ENCODE data around the gene INHBC. TPM values are rescaled to one million over a fixed set of nuclear protein-coding genes. Genes with fewer than 3 reads are reported as not detected.
"Not testable (repeated sequence)": the region's sequence is repeated elsewhere in the genome, so short reads cannot be mapped to it uniquely, and the experiment has no call there.

Gene INHBC
- total and polyA plus RNA-seq, 2 experiments from 2014 or later: 0.21 TPM; not detected in 1

DNA sequence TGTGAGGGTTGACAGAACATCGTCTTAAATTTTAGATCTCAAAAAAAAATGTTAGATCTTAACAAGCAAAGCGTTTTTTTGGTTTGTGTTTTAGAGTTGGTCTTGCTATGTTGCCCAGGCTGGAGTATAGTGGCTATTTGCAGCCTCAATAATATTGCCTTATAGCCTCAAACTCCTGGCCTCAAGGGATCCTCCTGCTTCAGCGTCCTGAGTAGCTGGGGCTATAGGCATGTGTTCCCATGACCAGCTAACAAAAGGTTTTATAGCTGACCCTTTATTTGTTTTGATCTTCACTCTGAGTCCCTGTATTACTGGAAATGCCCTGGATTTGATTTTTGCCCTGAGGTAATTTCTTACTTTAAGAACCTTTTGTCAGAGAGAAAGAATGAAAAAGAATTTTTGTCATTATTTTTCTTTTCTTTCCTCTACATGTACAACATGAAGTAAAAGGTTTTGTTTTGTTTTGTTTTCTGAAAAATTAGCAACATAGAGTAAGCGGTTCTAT, 5.2 kb downstream of the INHBC start:
- no peaks in the 10 kb centered on the region for H3K9me3 ChIP-seq (ENCODE audit: low read depth)
- DNase-seq (ENCODE audit: low read depth in 1 of 2, low spot score in 1 of 2): no peak
- TF ChIP-seq, protein P1, sequence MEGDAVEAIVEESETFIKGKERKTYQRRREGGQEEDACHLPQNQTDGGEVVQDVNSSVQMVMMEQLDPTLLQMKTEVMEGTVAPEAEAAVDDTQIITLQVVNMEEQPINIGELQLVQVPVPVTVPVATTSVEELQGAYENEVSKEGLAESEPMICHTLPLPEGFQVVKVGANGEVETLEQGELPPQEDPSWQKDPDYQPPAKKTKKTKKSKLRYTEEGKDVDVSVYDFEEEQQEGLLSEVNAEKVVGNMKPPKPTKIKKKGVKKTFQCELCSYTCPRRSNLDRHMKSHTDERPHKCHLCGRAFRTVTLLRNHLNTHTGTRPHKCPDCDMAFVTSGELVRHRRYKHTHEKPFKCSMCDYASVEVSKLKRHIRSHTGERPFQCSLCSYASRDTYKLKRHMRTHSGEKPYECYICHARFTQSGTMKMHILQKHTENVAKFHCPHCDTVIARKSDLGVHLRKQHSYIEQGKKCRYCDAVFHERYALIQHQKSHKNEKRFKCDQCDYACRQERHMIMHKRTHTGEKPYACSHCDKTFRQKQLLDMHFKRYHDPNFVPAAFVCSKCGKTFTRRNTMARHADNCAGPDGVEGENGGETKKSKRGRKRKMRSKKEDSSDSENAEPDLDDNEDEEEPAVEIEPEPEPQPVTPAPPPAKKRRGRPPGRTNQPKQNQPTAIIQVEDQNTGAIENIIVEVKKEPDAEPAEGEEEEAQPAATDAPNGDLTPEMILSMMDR (IDR thresholded peaks at IDR 0.05; ENCODE audit: low read depth, low read length): no peak
- no peak overlapping the region for H3K27ac ChIP-seq
- H3K4me3 ChIP-seq: no peak overlapping the region
- H3K4me1 ChIP-seq (ENCODE audit: low read depth): no peaks in the 10 kb centered on the region
- no peaks in the 10 kb centered on the region for H3K27me3 ChIP-seq
- no peaks in the 10 kb centered on the region for H3K36me3 ChIP-seq

DNA sequence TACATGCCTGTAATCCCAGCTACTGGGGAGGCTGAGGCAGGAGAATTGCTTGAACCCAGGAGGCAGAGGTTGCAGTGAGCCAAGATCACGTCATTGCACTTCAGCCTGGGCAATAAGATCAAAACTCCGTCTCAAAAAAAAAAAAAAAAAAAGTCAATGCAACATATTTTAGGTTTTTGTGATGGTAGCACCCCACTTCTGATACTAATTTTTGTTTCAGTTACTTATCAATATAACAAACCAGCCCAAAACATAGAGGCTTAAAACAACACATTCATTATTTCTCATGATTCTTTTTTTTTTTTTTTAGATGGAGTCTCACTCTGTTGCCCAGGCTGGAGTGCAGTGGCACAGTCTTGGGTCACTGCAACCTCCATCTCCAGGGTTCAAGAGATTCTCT, 6.8 kb downstream of the INHBC start:
- H3K36me3 ChIP-seq; DNase-seq (ENCODE audit: low read depth in 1 of 2, low spot score in 1 of 2); H3K27me3 ChIP-seq; H3K4me3 ChIP-seq; H3K4me1 ChIP-seq (ENCODE audit: low read depth); H3K27ac ChIP-seq; H3K9me3 ChIP-seq (ENCODE audit: low read depth): not testable (repeated sequence)

DNA sequence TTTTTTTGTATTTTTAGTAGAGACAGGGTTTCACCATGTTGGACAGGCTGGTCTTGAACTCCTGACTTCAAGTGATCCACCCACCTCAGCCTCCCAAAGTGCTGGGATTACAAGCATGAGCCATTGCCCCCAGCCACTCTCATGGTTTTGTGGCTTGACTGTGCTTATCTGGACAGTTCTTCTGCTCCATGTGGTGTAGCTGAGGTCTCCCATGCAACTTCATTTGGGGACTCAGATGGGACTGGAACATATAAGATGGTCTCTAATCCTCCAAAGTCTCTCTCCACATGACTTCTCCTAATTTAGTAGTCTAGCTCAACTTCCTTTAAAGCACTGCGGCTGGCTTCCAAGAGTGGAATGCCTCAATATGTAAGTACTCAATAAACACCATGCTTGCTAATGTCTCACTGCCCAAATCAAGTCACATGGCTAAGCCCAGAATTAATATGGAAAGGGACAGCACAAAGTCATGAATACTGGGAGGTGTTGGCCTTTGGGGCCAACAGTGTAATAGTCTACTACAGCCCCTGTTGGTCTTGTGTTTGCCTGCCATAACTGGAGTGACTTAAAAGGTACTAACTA, 7.4 kb downstream of the INHBC start:
- no peaks in the 10 kb centered on the region for H3K36me3 ChIP-seq
- no peak for DNase-seq (ENCODE audit: low read depth in 1 of 2, low spot score in 1 of 2)
- H3K9me3 ChIP-seq (ENCODE audit: low read depth): no peaks in the 10 kb centered on the region
- no peaks in the 10 kb centered on the region for H3K4me1 ChIP-seq (ENCODE audit: low read depth)
- TF ChIP-seq, protein P1 (IDR thresholded peaks at IDR 0.05; ENCODE audit: low read depth, low read length): no peak
- no peaks in the 10 kb centered on the region for H3K27me3 ChIP-seq
- H3K4me3 ChIP-seq: no peak overlapping the region
- no peak overlapping the region for H3K27ac ChIP-seq

DNA sequence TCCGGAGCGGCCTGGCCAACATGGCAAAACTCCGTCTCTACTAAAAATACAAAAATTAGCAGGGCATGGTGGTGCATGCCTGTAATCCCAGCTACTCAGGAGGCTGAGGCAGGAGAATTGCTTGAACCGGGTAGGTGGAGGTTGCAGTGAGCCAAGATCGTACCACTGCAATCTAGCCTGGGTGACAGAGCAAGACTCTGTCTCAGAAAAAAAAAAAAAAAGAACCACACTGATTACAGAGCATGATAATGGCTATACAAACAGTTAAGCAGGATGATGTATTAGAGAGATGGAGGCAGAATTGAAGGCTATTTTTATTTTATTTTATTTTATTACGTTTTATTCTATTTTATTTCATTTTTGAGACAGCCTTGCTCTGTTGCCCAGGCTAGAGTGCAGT, 9.8 kb downstream of the INHBC start:
- H3K27ac ChIP-seq; H3K36me3 ChIP-seq; H3K27me3 ChIP-seq; H3K4me3 ChIP-seq; H3K9me3 ChIP-seq (ENCODE audit: low read depth); H3K4me1 ChIP-seq (ENCODE audit: low read depth); DNase-seq (ENCODE audit: low read depth in 1 of 2, low spot score in 1 of 2): not testable (repeated sequence)

DNA sequence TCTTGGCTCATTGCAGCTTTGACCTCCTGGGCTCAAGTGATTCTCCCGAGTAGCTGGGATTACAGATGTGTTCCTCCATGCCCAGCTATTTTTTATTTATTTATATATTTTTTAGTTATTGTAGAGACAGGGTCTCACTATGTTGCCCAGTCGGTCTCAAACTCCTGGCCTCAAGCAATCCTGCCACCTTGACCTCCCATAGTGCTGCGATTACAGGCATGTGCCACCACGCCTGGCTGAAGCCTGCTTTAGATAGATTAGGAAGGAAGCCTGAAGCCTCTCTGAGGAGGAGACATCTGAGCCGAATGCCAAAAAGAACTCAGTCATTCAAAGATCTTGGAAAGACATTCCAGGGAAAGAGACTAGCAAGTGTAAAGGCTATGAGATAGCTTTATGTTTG, 10.2 kb downstream of the INHBC start:
- Histone ChIP-seq H3K36me3 (no peaks in the 10 kb centered on the region), H3K4me1 (ENCODE audit: low read depth) (no peaks in the 10 kb centered on the region), H3K4me3 (no peak overlapping the region), H3K27me3 (no peaks in the 10 kb centered on the region), H3K27ac (no peak overlapping the region), H3K9me3 (ENCODE audit: low read depth) (no peaks in the 10 kb centered on the region)
- no peak for DNase-seq (ENCODE audit: low read depth in 1 of 2, low spot score in 1 of 2)
- TF ChIP-seq, protein P1 (IDR thresholded peaks at IDR 0.05; ENCODE audit: low read depth, low read length): no peak

DNA sequence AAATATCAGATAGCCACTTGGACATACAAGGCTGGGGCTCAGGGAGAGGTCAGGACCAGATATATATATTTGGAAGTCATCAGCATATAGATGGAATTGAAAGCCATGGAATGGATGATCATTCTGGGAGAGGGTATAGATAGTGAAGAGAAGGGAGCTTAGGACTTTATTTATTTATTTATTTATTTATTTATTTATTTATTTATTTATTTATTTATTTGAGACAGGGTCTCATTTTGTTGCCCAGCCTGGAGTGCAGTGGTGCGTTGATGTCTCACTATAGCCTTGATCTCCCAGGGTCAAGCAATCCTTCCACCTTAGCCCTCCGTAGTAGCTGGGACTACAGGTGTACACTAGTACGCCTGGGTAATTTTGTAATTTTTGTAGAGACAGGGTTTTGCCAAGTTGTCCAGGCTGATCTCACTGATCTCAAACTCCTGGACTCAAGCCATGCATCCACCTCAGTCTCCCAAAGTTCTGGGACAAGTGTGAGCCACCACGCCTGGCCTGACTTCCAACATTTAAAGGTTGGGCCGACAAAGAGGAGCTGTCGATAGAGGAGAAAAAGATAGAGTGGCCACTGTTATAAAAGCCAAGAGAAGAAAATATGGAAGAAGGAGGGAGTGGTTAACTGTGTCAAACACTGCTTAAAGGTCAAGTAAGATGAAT, 11.8 kb downstream of the INHBC start:
- H3K4me1 ChIP-seq (ENCODE audit: low read depth): peaks cover 4% of the 10 kb centered on the region
- no peak for DNase-seq (ENCODE audit: low read depth in 1 of 2, low spot score in 1 of 2)
- no peak overlapping the region for H3K4me3 ChIP-seq
- TF ChIP-seq, protein P1 (IDR thresholded peaks at IDR 0.05; ENCODE audit: low read depth, low read length): no peak
- H3K27me3 ChIP-seq: no peaks in the 10 kb centered on the region
- no peaks in the 10 kb centered on the region for H3K36me3 ChIP-seq
- no peak overlapping the region for H3K27ac ChIP-seq
- no peaks in the 10 kb centered on the region for H3K9me3 ChIP-seq (ENCODE audit: low read depth)
